Astrocyte (in vitro differentiated cells and primary cell): ENCODE results near the gene TRIB2.

Source experiments
- CTCF ChIP-seq: IDR thresholded peaks from 2 replicates; pipeline ENCODE4 v1.5.1; 2011; ENCODE audit warnings: low read depth, mild to moderate bottlenecking, inconsistent platforms, low read length, moderate library complexity; ENCODE audit not compliant: insufficient read depth
- EZH2 ChIP-seq: IDR thresholded peaks from 2 replicates; pipeline ENCODE4 v1.6.1; 2012; ENCODE audit warnings: mild to moderate bottlenecking, low read length, inconsistent platforms; ENCODE audit not compliant: insufficient read depth

GRCh38 chr2:12693509-12693908 is 23.2 kb upstream of the TRIB2 start:
- TF ChIP-seq CTCF = no peak
- TF ChIP-seq EZH2 = no peak
